ENCODE measurements around the gene ABHD1. TPM values are rescaled to one million over a fixed set of nuclear protein-coding genes. Genes with fewer than 3 reads are reported as not detected.

ABHD1 gene
- total and polyA plus RNA-seq, 4 donors = 0.09 to 2.0 (median 0.61) TPM

GRCh38 chr2:27080603-27080936 is 43.0 kb upstream of the ABHD1 start:
- no peaks in the 10 kb centered on the region for H3K9me3 ChIP-seq (ENCODE audit: control insufficient read depth in 4 of 4, low read length in 3 of 4)
- peak overlapping the region in 1 of 2 donors; percentile 37 for H3K27ac ChIP-seq (ENCODE audit: low read depth in 1 of 2, low read length in 2 of 2)
- H3K36me3 ChIP-seq (ENCODE audit: control insufficient read depth in 4 of 4, insufficient read depth in 3 of 4, low read depth in 1 of 4, low read length in 3 of 4) = no peaks in the 10 kb centered on the region
- no peak overlapping the region for H3K9ac ChIP-seq (ENCODE audit: low read depth in 1 of 2, low read length in 2 of 2)
- no peaks in the 10 kb centered on the region for H3K27me3 ChIP-seq (ENCODE audit: control insufficient read depth in 4 of 4, insufficient read depth in 4 of 4, low read length in 3 of 4)
- 86% methylated on average over 14 of the region's 14 CpGs for WGBS
- DNase-seq (ENCODE audit: low spot score) = no peak
- H3K4me3 ChIP-seq (ENCODE audit: low read depth in 1 of 3, low read length in 3 of 3) = no peak overlapping the region
- peaks cover 9 to 42% (median 19%) of the 10 kb centered on the region in 4 donors for H3K4me1 ChIP-seq (ENCODE audit: control insufficient read depth in 4 of 4, insufficient read depth in 4 of 4, low read length in 3 of 4)
- TF ChIP-seq SP1 (IDR thresholded peaks at IDR 0.05) (no peak), RXRA (IDR thresholded peaks at IDR 0.05) (no peak), NR2F2 (IDR thresholded peaks at IDR 0.05) (no peak), FOXA1 (IDR thresholded peaks at IDR 0.05) (no peak), ZBTB33 (IDR thresholded peaks at IDR 0.05) (no peak), RAD21 (IDR thresholded peaks at IDR 0.05) (no peak), HNF4G (IDR thresholded peaks at IDR 0.05) (no peak), GABPA (IDR thresholded peaks at IDR 0.05 in 1 of 2, conservative IDR thresholded peaks at IDR 0.05 in 1 of 2) (no peak), FOXA2 (IDR thresholded peaks at IDR 0.05) (no peak), EGR1 (IDR thresholded peaks at IDR 0.05; ENCODE audit: low read depth in 2 of 2) (no peak), TAF1 (conservative IDR thresholded peaks at IDR 0.05) (no peak), YY1 (IDR thresholded peaks at IDR 0.05) (no peak), HNF4A (conservative IDR thresholded peaks at IDR 0.05) (no peak), JUND (IDR thresholded peaks at IDR 0.05) (no peak)
- TF ChIP-seq, protein P1, sequence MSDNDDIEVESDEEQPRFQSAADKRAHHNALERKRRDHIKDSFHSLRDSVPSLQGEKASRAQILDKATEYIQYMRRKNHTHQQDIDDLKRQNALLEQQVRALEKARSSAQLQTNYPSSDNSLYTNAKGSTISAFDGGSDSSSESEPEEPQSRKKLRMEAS (IDR thresholded peaks at IDR 0.05) = no peak
- TF ChIP-seq, protein P2, sequence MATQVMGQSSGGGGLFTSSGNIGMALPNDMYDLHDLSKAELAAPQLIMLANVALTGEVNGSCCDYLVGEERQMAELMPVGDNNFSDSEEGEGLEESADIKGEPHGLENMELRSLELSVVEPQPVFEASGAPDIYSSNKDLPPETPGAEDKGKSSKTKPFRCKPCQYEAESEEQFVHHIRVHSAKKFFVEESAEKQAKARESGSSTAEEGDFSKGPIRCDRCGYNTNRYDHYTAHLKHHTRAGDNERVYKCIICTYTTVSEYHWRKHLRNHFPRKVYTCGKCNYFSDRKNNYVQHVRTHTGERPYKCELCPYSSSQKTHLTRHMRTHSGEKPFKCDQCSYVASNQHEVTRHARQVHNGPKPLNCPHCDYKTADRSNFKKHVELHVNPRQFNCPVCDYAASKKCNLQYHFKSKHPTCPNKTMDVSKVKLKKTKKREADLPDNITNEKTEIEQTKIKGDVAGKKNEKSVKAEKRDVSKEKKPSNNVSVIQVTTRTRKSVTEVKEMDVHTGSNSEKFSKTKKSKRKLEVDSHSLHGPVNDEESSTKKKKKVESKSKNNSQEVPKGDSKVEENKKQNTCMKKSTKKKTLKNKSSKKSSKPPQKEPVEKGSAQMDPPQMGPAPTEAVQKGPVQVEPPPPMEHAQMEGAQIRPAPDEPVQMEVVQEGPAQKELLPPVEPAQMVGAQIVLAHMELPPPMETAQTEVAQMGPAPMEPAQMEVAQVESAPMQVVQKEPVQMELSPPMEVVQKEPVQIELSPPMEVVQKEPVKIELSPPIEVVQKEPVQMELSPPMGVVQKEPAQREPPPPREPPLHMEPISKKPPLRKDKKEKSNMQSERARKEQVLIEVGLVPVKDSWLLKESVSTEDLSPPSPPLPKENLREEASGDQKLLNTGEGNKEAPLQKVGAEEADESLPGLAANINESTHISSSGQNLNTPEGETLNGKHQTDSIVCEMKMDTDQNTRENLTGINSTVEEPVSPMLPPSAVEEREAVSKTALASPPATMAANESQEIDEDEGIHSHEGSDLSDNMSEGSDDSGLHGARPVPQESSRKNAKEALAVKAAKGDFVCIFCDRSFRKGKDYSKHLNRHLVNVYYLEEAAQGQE (IDR thresholded peaks at IDR 0.05) = no peak
- TF ChIP-seq, protein P3, sequence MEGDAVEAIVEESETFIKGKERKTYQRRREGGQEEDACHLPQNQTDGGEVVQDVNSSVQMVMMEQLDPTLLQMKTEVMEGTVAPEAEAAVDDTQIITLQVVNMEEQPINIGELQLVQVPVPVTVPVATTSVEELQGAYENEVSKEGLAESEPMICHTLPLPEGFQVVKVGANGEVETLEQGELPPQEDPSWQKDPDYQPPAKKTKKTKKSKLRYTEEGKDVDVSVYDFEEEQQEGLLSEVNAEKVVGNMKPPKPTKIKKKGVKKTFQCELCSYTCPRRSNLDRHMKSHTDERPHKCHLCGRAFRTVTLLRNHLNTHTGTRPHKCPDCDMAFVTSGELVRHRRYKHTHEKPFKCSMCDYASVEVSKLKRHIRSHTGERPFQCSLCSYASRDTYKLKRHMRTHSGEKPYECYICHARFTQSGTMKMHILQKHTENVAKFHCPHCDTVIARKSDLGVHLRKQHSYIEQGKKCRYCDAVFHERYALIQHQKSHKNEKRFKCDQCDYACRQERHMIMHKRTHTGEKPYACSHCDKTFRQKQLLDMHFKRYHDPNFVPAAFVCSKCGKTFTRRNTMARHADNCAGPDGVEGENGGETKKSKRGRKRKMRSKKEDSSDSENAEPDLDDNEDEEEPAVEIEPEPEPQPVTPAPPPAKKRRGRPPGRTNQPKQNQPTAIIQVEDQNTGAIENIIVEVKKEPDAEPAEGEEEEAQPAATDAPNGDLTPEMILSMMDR (IDR thresholded peaks at IDR 0.05; ENCODE audit: low read depth, low read length, missing input control) = no peak
- TF ChIP-seq, protein P4, sequence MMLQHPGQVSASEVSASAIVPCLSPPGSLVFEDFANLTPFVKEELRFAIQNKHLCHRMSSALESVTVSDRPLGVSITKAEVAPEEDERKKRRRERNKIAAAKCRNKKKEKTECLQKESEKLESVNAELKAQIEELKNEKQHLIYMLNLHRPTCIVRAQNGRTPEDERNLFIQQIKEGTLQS (IDR thresholded peaks at IDR 0.05) = no peak
